ENCODE measurements around the gene CDKAL1. TPM values are rescaled to one million over a fixed set of nuclear protein-coding genes. Genes with fewer than 3 reads are reported as not detected.

Gene CDKAL1
- total RNA-seq, 1 donor from 2014 or later: 34.3 TPM

- Mint-ChIP-seq H3K4me1 (ENCODE audit: low read depth) (peaks cover 12% of the 10 kb centered on the region), H3K27ac (no peak overlapping the region), H3K36me3 (ENCODE audit: insufficient read depth) (peaks cover 1% of the 10 kb centered on the region), H3K9me3 (ENCODE audit: low read depth) (no peaks in the 10 kb centered on the region), H3K27me3 (no peaks in the 10 kb centered on the region), H3K4me3 (ENCODE audit: low read depth) (no peak overlapping the region)
- TF ChIP-seq, protein P1, sequence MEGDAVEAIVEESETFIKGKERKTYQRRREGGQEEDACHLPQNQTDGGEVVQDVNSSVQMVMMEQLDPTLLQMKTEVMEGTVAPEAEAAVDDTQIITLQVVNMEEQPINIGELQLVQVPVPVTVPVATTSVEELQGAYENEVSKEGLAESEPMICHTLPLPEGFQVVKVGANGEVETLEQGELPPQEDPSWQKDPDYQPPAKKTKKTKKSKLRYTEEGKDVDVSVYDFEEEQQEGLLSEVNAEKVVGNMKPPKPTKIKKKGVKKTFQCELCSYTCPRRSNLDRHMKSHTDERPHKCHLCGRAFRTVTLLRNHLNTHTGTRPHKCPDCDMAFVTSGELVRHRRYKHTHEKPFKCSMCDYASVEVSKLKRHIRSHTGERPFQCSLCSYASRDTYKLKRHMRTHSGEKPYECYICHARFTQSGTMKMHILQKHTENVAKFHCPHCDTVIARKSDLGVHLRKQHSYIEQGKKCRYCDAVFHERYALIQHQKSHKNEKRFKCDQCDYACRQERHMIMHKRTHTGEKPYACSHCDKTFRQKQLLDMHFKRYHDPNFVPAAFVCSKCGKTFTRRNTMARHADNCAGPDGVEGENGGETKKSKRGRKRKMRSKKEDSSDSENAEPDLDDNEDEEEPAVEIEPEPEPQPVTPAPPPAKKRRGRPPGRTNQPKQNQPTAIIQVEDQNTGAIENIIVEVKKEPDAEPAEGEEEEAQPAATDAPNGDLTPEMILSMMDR (IDR thresholded peaks at IDR 0.05; ENCODE audit: unreplicated experiment): no peak
- DNase-seq (ENCODE audit: low spot score, unreplicated experiment): no peak
These were observed 651.7 kb downstream of the CDKAL1 start for GRCh38 chr6:21185861-21186478.

- TF ChIP-seq, protein P1 (IDR thresholded peaks at IDR 0.05; ENCODE audit: unreplicated experiment): no peak
- Mint-ChIP-seq H3K9me3 (ENCODE audit: low read depth) (no peaks in the 10 kb centered on the region), H3K4me3 (ENCODE audit: low read depth) (no peak overlapping the region), H3K36me3 (ENCODE audit: insufficient read depth) (no peaks in the 10 kb centered on the region), H3K27me3 (no peaks in the 10 kb centered on the region), H3K27ac (no peak overlapping the region), H3K4me1 (ENCODE audit: low read depth) (peaks cover 16% of the 10 kb centered on the region)
- DNase-seq (ENCODE audit: low spot score, unreplicated experiment): no peak
These were observed 652.3 kb downstream of the CDKAL1 start for GRCh38 chr6:21186479-21187055.

GRCh38 chr6:21187485-21187884 is 653.2 kb downstream of the CDKAL1 start:
- H3K27me3 Mint-ChIP-seq: no peaks in the 10 kb centered on the region
- H3K27ac Mint-ChIP-seq: no peak overlapping the region
- H3K9me3 Mint-ChIP-seq (ENCODE audit: low read depth): no peaks in the 10 kb centered on the region
- H3K36me3 Mint-ChIP-seq (ENCODE audit: insufficient read depth): peaks cover 2% of the 10 kb centered on the region
- no peak overlapping the region for H3K4me3 Mint-ChIP-seq (ENCODE audit: low read depth)
- H3K4me1 Mint-ChIP-seq (ENCODE audit: low read depth): peaks cover 16% of the 10 kb centered on the region
- DNase-seq (ENCODE audit: low spot score, unreplicated experiment): no peak
- TF ChIP-seq, protein P1 (IDR thresholded peaks at IDR 0.05; ENCODE audit: unreplicated experiment): no peak

GRCh38 chr6:21188505-21189223 is 654.4 kb downstream of the CDKAL1 start:
- TF ChIP-seq, protein P1 (IDR thresholded peaks at IDR 0.05; ENCODE audit: unreplicated experiment): no peak
- Mint-ChIP-seq H3K4me1 (ENCODE audit: low read depth) (peaks cover 16% of the 10 kb centered on the region), H3K4me3 (ENCODE audit: low read depth) (no peak overlapping the region), H3K36me3 (ENCODE audit: insufficient read depth) (peaks cover 5% of the 10 kb centered on the region), H3K9me3 (ENCODE audit: low read depth) (peaks cover 5% of the 10 kb centered on the region), H3K27me3 (no peaks in the 10 kb centered on the region), H3K27ac (peak overlapping the region; percentile 56)
- DNase-seq (ENCODE audit: low spot score, unreplicated experiment): no peak

DNA sequence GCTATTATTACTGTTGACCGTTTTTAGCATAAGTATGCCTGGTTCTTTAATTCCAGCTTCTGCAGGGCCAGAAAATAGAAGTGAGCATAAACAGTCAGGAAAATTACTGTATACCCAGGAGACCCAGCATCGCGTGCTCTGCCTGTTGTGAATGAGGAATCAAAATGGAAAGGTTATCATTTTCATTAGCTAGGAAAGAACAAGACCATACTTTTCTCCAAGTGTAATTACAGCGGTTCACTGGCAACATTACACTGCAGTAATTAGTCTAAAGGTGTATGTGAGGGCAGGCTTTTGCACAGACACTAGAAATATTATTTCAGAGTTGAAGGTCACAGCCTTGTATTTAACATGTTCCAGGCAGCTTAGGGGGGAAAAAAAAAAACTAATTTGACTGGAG is 655.5 kb downstream of the CDKAL1 start:
- no peak for DNase-seq (ENCODE audit: low spot score, unreplicated experiment)
- H3K27me3 Mint-ChIP-seq: no peaks in the 10 kb centered on the region
- no peak overlapping the region for H3K27ac Mint-ChIP-seq
- peaks cover 9% of the 10 kb centered on the region for H3K9me3 Mint-ChIP-seq (ENCODE audit: low read depth)
- peaks cover 16% of the 10 kb centered on the region for H3K4me1 Mint-ChIP-seq (ENCODE audit: low read depth)
- TF ChIP-seq, protein P1 (IDR thresholded peaks at IDR 0.05; ENCODE audit: unreplicated experiment): no peak
- no peak overlapping the region for H3K4me3 Mint-ChIP-seq (ENCODE audit: low read depth)
- peaks cover 6% of the 10 kb centered on the region for H3K36me3 Mint-ChIP-seq (ENCODE audit: insufficient read depth)

Data from progenitor cell of endocrine pancreas (in vitro differentiated cells).